ENCODE results near the gene DYNLT1. TPM values are rescaled to one million over a fixed set of nuclear protein-coding genes. Genes with fewer than 3 reads are reported as not detected.
A peak's percentile ranks its signal among the peaks of the same experiment; 100 is the strongest.

The DYNLT1 gene
- total and polyA plus RNA-seq, 2 experiments from 2014 or later, result 82.6 to 219 TPM

DNA sequence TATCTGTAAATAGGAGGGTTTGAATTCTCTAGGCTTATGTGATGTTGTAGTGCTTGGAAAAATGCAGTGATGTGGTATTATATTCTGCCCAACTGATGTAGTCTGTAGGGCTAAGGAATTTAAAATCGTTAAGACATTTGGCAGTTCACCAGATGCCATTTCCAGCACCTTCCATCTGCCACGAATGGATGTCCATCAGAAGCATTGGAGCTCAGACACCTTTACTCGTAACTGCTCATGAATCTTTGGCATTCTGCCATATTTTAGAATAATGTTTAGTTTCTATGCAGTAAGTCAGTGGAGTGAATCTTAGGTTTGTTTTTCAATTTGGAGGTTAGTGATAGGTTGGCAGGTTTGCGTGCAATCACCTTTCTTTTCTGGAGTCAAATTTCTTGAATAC, 3.0 kb upstream of the DYNLT1 start:
- 73% methylated on average over 4 of the region's 4 CpGs for WGBS (ENCODE audit: low lambda C conversion rate, missing lambda C conversion rate)
- Histone ChIP-seq H3K9me2 (replicated peaks; ENCODE audit: insufficient read depth) (no peaks in the 10 kb centered on the region), H3K27ac (peak overlapping the region; percentile 87), H3K79me2 (peaks cover 15% of the 10 kb centered on the region), H3K4me1 (ENCODE audit: insufficient read depth) (peaks cover 31% of the 10 kb centered on the region), H4K20me1 (ENCODE audit: insufficient read depth, poor library complexity, severe bottlenecking) (peaks cover 5% of the 10 kb centered on the region), H2AFZ (no peak overlapping the region), H3K27me3 (no peaks in the 10 kb centered on the region), H3K36me3 (replicated peaks; ENCODE audit: insufficient read depth, low read depth) (no peaks in the 10 kb centered on the region), H3K9me3 (ENCODE audit: low read depth) (no peaks in the 10 kb centered on the region), H3K4me3 (no peak overlapping the region), H3K4me2 (no peak overlapping the region)
- DNase-seq (ENCODE audit: low spot score), result no peak
- TF ChIP-seq EZH2phosphoT487 (IDR thresholded peaks at IDR 0.05; ENCODE audit: low read depth, severe bottlenecking, unreplicated experiment) (no peak), EZH2 (IDR thresholded peaks at IDR 0.05; ENCODE audit: borderline replicate concordance) (no peak)
- TF ChIP-seq, protein P1, sequence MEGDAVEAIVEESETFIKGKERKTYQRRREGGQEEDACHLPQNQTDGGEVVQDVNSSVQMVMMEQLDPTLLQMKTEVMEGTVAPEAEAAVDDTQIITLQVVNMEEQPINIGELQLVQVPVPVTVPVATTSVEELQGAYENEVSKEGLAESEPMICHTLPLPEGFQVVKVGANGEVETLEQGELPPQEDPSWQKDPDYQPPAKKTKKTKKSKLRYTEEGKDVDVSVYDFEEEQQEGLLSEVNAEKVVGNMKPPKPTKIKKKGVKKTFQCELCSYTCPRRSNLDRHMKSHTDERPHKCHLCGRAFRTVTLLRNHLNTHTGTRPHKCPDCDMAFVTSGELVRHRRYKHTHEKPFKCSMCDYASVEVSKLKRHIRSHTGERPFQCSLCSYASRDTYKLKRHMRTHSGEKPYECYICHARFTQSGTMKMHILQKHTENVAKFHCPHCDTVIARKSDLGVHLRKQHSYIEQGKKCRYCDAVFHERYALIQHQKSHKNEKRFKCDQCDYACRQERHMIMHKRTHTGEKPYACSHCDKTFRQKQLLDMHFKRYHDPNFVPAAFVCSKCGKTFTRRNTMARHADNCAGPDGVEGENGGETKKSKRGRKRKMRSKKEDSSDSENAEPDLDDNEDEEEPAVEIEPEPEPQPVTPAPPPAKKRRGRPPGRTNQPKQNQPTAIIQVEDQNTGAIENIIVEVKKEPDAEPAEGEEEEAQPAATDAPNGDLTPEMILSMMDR (IDR thresholded peaks at IDR 0.05; ENCODE audit: poor library complexity), result no peak

DNA sequence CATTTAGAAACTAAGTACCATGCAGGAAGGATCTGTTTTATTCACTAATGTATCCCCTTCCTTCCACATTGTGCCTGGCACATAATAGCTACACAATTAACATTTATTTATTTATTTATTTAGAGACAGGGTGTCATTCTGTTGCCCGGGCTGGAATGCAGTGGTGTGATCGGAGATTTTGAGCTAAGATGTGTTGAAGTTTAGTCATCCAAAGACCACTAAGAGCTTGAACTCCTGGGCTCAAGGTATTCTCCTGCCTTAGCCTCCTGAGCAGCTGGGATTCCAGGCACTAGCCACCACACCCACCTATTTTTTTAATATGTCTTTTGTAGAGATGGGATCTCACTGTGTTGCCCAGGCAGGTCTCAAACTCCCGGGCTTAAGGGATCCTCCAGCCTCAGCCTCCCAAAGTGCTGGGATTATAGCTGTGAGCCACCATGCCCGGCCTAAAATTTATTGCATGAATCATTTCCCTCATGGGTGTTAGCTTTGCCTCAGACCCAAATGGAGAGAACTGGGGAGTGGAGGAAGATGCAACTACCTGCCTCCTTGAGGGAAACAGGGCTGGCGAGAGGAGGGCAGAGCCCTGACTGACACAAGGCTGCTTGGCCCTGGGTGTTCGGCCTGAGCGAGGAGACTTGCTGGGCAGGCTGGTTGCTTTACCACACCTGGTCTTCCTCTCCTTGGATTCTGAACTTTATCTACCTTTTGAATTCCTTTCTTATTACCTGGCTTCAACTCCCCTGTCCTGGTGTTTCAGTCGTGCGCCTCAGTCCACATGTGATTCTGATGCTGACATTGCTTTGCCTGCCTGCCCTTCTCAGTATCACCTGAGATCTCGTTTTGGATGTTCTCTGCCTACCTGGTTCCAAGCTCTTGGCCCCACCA, 1.7 kb upstream of the DYNLT1 start:
- peaks cover 37% of the 10 kb centered on the region for H3K4me1 ChIP-seq (ENCODE audit: insufficient read depth)
- H3K9me2 ChIP-seq (replicated peaks; ENCODE audit: insufficient read depth), result no peaks in the 10 kb centered on the region
- no peaks in the 10 kb centered on the region for H3K9me3 ChIP-seq (ENCODE audit: low read depth)
- H3K4me2 ChIP-seq, result peak overlapping the region; percentile 19
- H3K79me2 ChIP-seq, result peaks cover 27% of the 10 kb centered on the region
- H3K27ac ChIP-seq, result peak overlapping the region; percentile 87
- H4K20me1 ChIP-seq (ENCODE audit: insufficient read depth, poor library complexity, severe bottlenecking), result peaks cover 6% of the 10 kb centered on the region
- no peak overlapping the region for H3K4me3 ChIP-seq
- no peak overlapping the region for H2AFZ ChIP-seq
- no peaks in the 10 kb centered on the region for H3K27me3 ChIP-seq
- TF ChIP-seq EZH2 (IDR thresholded peaks at IDR 0.05; ENCODE audit: borderline replicate concordance) (no peak), EZH2phosphoT487 (IDR thresholded peaks at IDR 0.05; ENCODE audit: low read depth, severe bottlenecking, unreplicated experiment) (no peak)
- TF ChIP-seq, protein P1 (IDR thresholded peaks at IDR 0.05; ENCODE audit: poor library complexity), result no peak
- no peaks in the 10 kb centered on the region for H3K36me3 ChIP-seq (replicated peaks; ENCODE audit: insufficient read depth, low read depth)
- 68% methylated on average over 10 of the region's 10 CpGs for WGBS (ENCODE audit: low lambda C conversion rate, missing lambda C conversion rate)
- DNase-seq (ENCODE audit: low spot score), result peak; percentile 54

DNA sequence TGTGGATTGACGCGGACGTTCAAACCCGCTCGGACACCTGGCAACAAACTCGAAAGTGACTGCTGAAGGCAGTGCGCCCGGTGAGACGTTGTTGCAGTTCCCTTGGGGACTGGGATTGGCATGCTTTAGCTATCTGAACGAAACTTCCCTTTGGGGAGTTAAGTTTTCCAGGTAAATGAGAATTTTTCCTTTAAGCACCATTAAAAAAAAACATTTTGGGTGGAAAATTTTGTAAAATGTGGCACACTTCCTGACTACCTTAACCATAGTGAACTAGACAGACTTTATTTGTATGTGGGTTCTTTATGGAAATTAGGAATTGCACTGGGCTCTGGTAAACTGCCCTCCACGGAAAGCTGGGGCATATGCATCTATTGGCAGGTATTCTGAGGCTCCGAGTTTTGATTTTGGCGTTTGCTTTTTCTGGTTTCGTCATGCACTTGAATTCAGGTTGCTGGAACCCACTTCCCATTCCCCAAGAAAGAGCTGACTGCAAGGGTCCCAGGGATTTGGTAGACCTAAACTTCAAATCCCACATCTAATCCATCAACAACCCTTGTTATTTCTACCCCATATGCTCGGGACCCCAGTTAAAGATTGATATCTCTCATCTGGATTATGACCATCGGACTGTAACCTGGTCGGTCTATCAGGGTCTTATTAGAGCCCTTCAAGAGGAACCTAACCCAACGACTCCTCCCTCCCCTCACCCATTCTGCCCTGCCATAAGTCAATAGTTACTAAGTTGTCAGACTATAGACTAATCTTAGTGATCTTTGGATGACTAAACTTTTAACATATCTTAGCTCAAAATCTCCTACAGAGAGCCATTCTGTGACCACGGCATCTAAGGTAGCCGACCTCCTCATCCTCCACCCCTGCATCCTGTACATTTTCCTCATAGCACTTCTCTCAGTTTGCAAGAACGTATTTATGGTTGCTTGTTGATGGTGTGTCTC, 800 bp upstream of the DYNLT1 start:
- no peaks in the 10 kb centered on the region for H3K9me3 ChIP-seq (ENCODE audit: low read depth)
- H4K20me1 ChIP-seq (ENCODE audit: insufficient read depth, poor library complexity, severe bottlenecking), result peaks cover 9% of the 10 kb centered on the region
- no peak for TF ChIP-seq EZH2phosphoT487 (IDR thresholded peaks at IDR 0.05; ENCODE audit: low read depth, severe bottlenecking, unreplicated experiment)
- TF ChIP-seq, protein P1 (IDR thresholded peaks at IDR 0.05; ENCODE audit: poor library complexity), result no peak
- TF ChIP-seq EZH2 (IDR thresholded peaks at IDR 0.05; ENCODE audit: borderline replicate concordance), result no peak
- H3K9me2 ChIP-seq (replicated peaks; ENCODE audit: insufficient read depth), result no peaks in the 10 kb centered on the region
- peak overlapping the region; percentile 98 for H3K27ac ChIP-seq
- H3K79me2 ChIP-seq, result peaks cover 36% of the 10 kb centered on the region
- H2AFZ ChIP-seq, result peak overlapping the region; percentile 57
- DNase-seq (ENCODE audit: low spot score), result no peak
- no peaks in the 10 kb centered on the region for H3K36me3 ChIP-seq (replicated peaks; ENCODE audit: insufficient read depth, low read depth)
- H3K4me1 ChIP-seq (ENCODE audit: insufficient read depth), result peaks cover 40% of the 10 kb centered on the region
- H3K4me2 ChIP-seq, result peak overlapping the region; percentile 76
- H3K27me3 ChIP-seq, result no peaks in the 10 kb centered on the region
- 32% methylated on average over 21 of the region's 21 CpGs for WGBS (ENCODE audit: low lambda C conversion rate, missing lambda C conversion rate)
- peak overlapping the region; percentile 5 for H3K4me3 ChIP-seq
